ENCODE results near the gene GNAO1. TPM values are rescaled to one million over a fixed set of nuclear protein-coding genes. Genes with fewer than 3 reads are reported as not detected.

Gene GNAO1
- total RNA-seq, 1 experiment from 2014 or later: not detected

DNA sequence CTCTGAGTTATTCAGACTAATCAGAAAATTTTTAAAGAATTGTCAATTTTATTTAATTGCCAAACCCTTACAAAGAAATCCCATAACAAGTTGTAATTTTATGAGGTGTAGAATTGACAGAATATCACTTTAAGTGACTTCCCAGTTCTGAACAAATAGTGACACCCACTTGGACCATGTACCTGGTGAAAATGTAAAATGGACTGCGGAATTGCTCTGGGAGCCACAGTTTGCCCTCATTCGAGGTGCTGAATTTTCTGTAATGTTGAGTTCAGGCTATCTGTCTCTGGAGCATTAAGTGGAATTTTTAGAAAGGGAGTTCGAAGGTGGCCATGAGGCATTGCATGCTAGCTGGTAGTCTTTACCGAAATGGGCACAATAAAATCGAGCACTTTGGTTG lies 5.1 kb downstream of the GNAO1 start:
- Histone ChIP-seq H3K4me1 (ENCODE audit: insufficient read depth, low read length, poor library complexity, severe bottlenecking) (peaks cover 12% of the 10 kb centered on the region), H3K4me3 (ENCODE audit: low read depth, low read length, poor library complexity, severe bottlenecking) (no peak overlapping the region), H3K9me3 (ENCODE audit: low read depth, low read length, poor library complexity, severe bottlenecking) (no peaks in the 10 kb centered on the region), H3K27ac (ENCODE audit: low read depth, low read length, poor library complexity, severe bottlenecking) (no peak overlapping the region), H3K27me3 (replicated peaks; ENCODE audit: insufficient read depth, low read depth, low read length, poor library complexity) (peaks cover 54% of the 10 kb centered on the region), H3K36me3 (ENCODE audit: insufficient read depth, low read length, poor library complexity, severe bottlenecking) (no peaks in the 10 kb centered on the region)
- no peak for TF ChIP-seq EZH2 (IDR thresholded peaks at IDR 0.05; ENCODE audit: borderline replicate concordance, low read depth, low read length, poor library complexity, severe bottlenecking)
- TF ChIP-seq, protein P1, sequence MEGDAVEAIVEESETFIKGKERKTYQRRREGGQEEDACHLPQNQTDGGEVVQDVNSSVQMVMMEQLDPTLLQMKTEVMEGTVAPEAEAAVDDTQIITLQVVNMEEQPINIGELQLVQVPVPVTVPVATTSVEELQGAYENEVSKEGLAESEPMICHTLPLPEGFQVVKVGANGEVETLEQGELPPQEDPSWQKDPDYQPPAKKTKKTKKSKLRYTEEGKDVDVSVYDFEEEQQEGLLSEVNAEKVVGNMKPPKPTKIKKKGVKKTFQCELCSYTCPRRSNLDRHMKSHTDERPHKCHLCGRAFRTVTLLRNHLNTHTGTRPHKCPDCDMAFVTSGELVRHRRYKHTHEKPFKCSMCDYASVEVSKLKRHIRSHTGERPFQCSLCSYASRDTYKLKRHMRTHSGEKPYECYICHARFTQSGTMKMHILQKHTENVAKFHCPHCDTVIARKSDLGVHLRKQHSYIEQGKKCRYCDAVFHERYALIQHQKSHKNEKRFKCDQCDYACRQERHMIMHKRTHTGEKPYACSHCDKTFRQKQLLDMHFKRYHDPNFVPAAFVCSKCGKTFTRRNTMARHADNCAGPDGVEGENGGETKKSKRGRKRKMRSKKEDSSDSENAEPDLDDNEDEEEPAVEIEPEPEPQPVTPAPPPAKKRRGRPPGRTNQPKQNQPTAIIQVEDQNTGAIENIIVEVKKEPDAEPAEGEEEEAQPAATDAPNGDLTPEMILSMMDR (conservative IDR thresholded peaks at IDR 0.05; ENCODE audit: low read depth, low read length): no peak
- BruUV-seq (replicated peaks): no TSS peak
- CTCF ChIA-PET: no interaction called here
- intact Hi-C loops (cut with micrococcal nuclease; ENCODE audit: unreplicated experiment): no loop called here
- POLR2A ChIA-PET (ENCODE audit: low non-redundant PET): no interaction called here
- DNase-seq (ENCODE audit: low spot score): no peak

DNA sequence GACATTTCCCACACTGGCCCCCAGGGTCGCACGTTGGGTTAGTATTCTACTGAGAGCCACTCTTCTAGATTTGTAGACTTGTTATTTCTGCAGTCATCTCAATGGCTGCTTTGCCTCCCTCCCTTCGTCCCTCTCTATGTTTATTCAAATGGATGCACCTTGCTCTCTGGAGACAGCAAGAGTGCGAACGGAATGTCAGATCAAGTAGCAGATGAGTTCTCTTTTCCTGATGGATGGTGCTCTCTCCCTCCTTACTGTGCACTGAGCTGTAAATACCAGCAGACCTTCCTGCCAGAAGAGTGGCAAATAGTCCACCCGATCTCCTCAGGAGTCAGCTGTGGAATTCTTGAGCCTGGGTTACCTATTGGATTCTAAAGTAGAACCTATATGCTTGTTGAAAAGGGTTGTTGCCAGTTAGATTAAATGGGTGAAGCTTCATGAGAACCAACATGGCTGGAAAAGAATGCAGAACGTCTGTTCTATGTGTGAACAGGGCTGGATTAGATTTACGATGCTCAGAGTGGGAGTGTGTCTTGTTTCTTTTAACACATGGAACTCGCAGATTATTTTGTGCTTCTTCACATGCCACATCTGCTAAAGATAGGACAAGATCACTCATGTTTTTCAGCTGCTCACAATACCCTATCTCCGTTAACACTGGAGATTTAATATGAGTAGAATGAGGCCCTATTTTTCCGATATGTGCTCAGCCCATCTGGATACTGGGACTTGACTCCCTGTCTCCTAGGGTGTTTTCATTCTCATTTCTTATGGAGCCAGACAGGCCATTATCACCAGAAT lies 6.1 kb downstream of the GNAO1 start:
- no peak for DNase-seq (ENCODE audit: low spot score)
- POLR2A ChIA-PET (ENCODE audit: low non-redundant PET): no interaction called here
- no peak for TF ChIP-seq EZH2 (IDR thresholded peaks at IDR 0.05; ENCODE audit: borderline replicate concordance, low read depth, low read length, poor library complexity, severe bottlenecking)
- TF ChIP-seq, protein P1 (conservative IDR thresholded peaks at IDR 0.05; ENCODE audit: low read depth, low read length): no peak
- Histone ChIP-seq H3K27ac (ENCODE audit: low read depth, low read length, poor library complexity, severe bottlenecking) (no peak overlapping the region), H3K9me3 (ENCODE audit: low read depth, low read length, poor library complexity, severe bottlenecking) (no peaks in the 10 kb centered on the region), H3K36me3 (ENCODE audit: insufficient read depth, low read length, poor library complexity, severe bottlenecking) (no peaks in the 10 kb centered on the region), H3K27me3 (replicated peaks; ENCODE audit: insufficient read depth, low read depth, low read length, poor library complexity) (peaks cover 44% of the 10 kb centered on the region), H3K4me1 (ENCODE audit: insufficient read depth, low read length, poor library complexity, severe bottlenecking) (peaks cover 5% of the 10 kb centered on the region), H3K4me3 (ENCODE audit: low read depth, low read length, poor library complexity, severe bottlenecking) (no peak overlapping the region)
- intact Hi-C loops (cut with micrococcal nuclease; ENCODE audit: unreplicated experiment): no loop called here
- no TSS peak for BruUV-seq (replicated peaks)
- CTCF ChIA-PET: no interaction called here

DNA sequence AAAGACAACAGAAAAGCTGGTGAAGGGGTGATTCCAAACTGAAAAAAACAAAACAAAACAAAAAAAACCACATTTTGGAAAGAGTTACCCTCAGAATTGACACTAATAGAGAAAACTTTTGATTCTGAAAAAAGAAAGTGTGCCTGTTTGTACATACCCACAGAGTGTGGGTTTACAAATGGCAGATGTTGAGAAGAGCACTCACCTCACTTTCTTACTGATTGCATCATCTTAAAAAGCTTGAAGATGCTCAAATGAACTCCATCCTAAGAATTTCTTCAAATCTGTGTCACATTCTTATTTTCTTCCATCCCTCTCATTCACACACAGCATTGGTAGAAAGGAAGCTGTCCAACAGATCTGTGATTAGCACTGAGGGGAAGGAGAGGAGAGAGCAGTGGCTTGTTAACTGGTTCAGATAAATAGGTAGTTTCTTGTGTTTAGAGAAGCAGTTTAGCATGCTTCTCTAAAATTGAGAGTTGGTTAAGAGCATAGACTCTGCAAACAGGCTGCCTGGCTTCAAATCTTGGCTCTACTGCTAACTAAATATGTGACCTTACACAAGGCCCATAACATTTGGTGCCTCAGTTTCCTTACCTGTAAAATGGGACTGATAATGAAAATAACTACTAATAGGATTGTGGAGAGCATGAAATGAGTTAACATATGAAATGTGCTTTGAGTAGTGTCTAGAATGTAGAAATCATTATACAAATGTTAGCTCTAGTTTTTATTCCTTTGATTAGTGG lies 6.9 kb downstream of the GNAO1 start:
- no peak for TF ChIP-seq EZH2 (IDR thresholded peaks at IDR 0.05; ENCODE audit: borderline replicate concordance, low read depth, low read length, poor library complexity, severe bottlenecking)
- TF ChIP-seq, protein P1 (conservative IDR thresholded peaks at IDR 0.05; ENCODE audit: low read depth, low read length): no peak
- ChIA-PET CTCF (no interaction called here), POLR2A (ENCODE audit: low non-redundant PET) (no interaction called here)
- Histone ChIP-seq H3K4me1 (ENCODE audit: insufficient read depth, low read length, poor library complexity, severe bottlenecking) (peaks cover 5% of the 10 kb centered on the region), H3K36me3 (ENCODE audit: insufficient read depth, low read length, poor library complexity, severe bottlenecking) (no peaks in the 10 kb centered on the region), H3K27me3 (replicated peaks; ENCODE audit: insufficient read depth, low read depth, low read length, poor library complexity) (peaks cover 36% of the 10 kb centered on the region), H3K9me3 (ENCODE audit: low read depth, low read length, poor library complexity, severe bottlenecking) (no peaks in the 10 kb centered on the region), H3K4me3 (ENCODE audit: low read depth, low read length, poor library complexity, severe bottlenecking) (no peak overlapping the region), H3K27ac (ENCODE audit: low read depth, low read length, poor library complexity, severe bottlenecking) (no peak overlapping the region)
- no TSS peak for BruUV-seq (replicated peaks)
- no peak for DNase-seq (ENCODE audit: low spot score)
- intact Hi-C loops (cut with micrococcal nuclease; ENCODE audit: unreplicated experiment): no loop called here
